Right ventricle myocardium superior (tissue), 1 donor: Measurements from ENCODE around the gene DCD. TPM values are rescaled to one million over a fixed set of nuclear protein-coding genes. Genes with fewer than 3 reads are reported as not detected.

Source experiments
- ATAC-seq: fragments of 200-7000 bp; cut with Tn5 transposase; one replicate; pipeline ENCODE4 v1.9.1; 2020; ENCODE audit warnings: mild to moderate bottlenecking; ENCODE audit not compliant: poor library complexity
- DNase-seq: peaks from one replicate; pipeline ENCODE4 v3.0.0-alpha.2; 2020
- intact Hi-C: fragments of 100-400 bp; cut with DNase I; formaldehyde crosslinking; loops from one replicate; pipeline ENCODE4 v1.11.2; 2022
- total RNA-seq: library from RNA; stranded (reverse); fragmentation: NEBNext Ultra II Directional; extraction: Animal tissue kit (Norgen Biotek cat#: 25700); gene quantifications from one replicate; pipeline ENCODE4 v1.2.1, GENCODE V29; 2021
- donor health status: DM: no; HTN: yes; CAD: no; lungs with severe emphysema.

DCD gene
- total RNA-seq, 1 donor from 2014 or later = not detected

- ATAC-seq = no peak
- intact Hi-C loops = no loop called here
- DNase-seq = no peak
These were observed 25.5 kb downstream of the DCD start for GRCh38 chr12:54622463-54623183.

- intact Hi-C loops = no loop called here
- ATAC-seq (no peak), DNase-seq (no peak)
These were observed 31.1 kb downstream of the DCD start for GRCh38 chr12:54616933-54617680.

- intact Hi-C loops = no loop called here
- ATAC-seq = no peak
- DNase-seq = no peak
These were observed 35.9 kb downstream of the DCD start for GRCh38 chr12:54612225-54612750.

GRCh38 chr12:54611715-54612149 lies 36.4 kb downstream of the DCD start:
- no peak for ATAC-seq
- DNase-seq = no peak
- intact Hi-C loops = no loop called here

GRCh38 chr12:54608769-54609168 lies 39.4 kb downstream of the DCD start:
- ATAC-seq (no peak), DNase-seq (no peak)
- intact Hi-C loops = no loop called here

GRCh38 chr12:54608156-54608555 lies 40.0 kb downstream of the DCD start:
- intact Hi-C loops = no loop called here
- ATAC-seq = no peak
- DNase-seq = no peak

GRCh38 chr12:54606556-54606955 lies 41.6 kb downstream of the DCD start:
- DNase-seq = no peak
- ATAC-seq = no peak
- intact Hi-C loops = no loop called here

GRCh38 chr12:54605138-54605970 lies 42.8 kb downstream of the DCD start:
- DNase-seq (no peak), ATAC-seq (no peak)
- intact Hi-C loops = no loop called here

GRCh38 chr12:54604436-54604835 lies 43.7 kb downstream of the DCD start:
- ATAC-seq = no peak
- intact Hi-C loops = no loop called here
- no peak for DNase-seq

- intact Hi-C loops = no loop called here
- no peak for ATAC-seq
- no peak for DNase-seq
These were observed 44.3 kb downstream of the DCD start for GRCh38 chr12:54603872-54604271.

- DNase-seq (peak; percentile 62), ATAC-seq (peak; percentile 85)
- intact Hi-C loops = no loop called here
These were observed 44.9 kb downstream of the DCD start for GRCh38 chr12:54603173-54603814.

- no peak for DNase-seq
- intact Hi-C loops = no loop called here
- ATAC-seq = no peak
These were observed 45.5 kb downstream of the DCD start for GRCh38 chr12:54602661-54603060.

- intact Hi-C loops = no loop called here
- ATAC-seq (no peak), DNase-seq (no peak)
These were observed 46.3 kb downstream of the DCD start for GRCh38 chr12:54601841-54602240.

- intact Hi-C loops = loop anchor here (10.0 kb wide), 1 partner anchor 356 kb away; no protein-coding TSS in a partner anchor
- no peak for DNase-seq
- ATAC-seq = no peak
These were observed 49.2 kb downstream of the DCD start for GRCh38 chr12:54598970-54599369.

GRCh38 chr12:54596526-54596946 lies 51.6 kb downstream of the DCD start:
- peak; percentile 76 for DNase-seq
- ATAC-seq = peak; percentile 72
- intact Hi-C loops = loop anchor here (10.0 kb wide), 1 partner anchor 358 kb away; no protein-coding TSS in a partner anchor

- intact Hi-C loops = loop anchor here (10.0 kb wide), 1 partner anchor 359 kb away; no protein-coding TSS in a partner anchor
- no peak for DNase-seq
- ATAC-seq = no peak
These were observed 52.7 kb downstream of the DCD start for GRCh38 chr12:54595471-54595870.
